ENCODE data around the gene GRIN3B. TPM values are rescaled to one million over a fixed set of nuclear protein-coding genes. Genes with fewer than 3 reads are reported as not detected.
"Not testable (repeated sequence)": the region's sequence is repeated elsewhere in the genome, so short reads cannot be mapped to it uniquely, and the experiment has no call there.

The GRIN3B gene, protein sequence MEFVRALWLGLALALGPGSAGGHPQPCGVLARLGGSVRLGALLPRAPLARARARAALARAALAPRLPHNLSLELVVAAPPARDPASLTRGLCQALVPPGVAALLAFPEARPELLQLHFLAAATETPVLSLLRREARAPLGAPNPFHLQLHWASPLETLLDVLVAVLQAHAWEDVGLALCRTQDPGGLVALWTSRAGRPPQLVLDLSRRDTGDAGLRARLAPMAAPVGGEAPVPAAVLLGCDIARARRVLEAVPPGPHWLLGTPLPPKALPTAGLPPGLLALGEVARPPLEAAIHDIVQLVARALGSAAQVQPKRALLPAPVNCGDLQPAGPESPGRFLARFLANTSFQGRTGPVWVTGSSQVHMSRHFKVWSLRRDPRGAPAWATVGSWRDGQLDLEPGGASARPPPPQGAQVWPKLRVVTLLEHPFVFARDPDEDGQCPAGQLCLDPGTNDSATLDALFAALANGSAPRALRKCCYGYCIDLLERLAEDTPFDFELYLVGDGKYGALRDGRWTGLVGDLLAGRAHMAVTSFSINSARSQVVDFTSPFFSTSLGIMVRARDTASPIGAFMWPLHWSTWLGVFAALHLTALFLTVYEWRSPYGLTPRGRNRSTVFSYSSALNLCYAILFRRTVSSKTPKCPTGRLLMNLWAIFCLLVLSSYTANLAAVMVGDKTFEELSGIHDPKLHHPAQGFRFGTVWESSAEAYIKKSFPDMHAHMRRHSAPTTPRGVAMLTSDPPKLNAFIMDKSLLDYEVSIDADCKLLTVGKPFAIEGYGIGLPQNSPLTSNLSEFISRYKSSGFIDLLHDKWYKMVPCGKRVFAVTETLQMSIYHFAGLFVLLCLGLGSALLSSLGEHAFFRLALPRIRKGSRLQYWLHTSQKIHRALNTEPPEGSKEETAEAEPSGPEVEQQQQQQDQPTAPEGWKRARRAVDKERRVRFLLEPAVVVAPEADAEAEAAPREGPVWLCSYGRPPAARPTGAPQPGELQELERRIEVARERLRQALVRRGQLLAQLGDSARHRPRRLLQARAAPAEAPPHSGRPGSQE
- not detected for total RNA-seq
- long read RNA-seq = 0 reads

DNA sequence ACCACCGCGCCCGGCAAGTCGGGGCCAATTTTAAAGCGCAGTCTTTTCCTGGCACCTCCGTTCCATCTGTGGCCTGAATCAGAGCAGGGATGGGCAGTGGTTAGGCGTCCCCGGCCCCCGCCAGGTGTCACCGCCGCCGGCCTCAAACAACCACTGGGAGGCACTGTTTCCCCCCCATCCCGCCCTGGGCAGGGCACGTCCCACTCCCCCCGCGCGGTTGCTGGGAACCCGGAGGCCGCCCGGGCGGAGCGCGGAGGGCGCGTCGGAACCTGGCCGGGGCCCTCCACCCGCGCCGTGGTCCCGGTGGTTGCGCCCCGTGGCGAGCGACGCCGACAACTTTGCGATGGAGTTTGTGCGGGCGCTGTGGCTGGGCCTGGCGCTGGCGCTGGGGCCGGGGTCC lies at the start of gene GRIN3B:
Gene GRIN3B (plus strand): TSS at position 325 of the 400 bp plus-strand sequence. CDS start 19 bp downstream, at position 344.
- ATAC-seq = peak; percentile 58
- peak; percentile 63 to 74 for DNase-seq

DNA sequence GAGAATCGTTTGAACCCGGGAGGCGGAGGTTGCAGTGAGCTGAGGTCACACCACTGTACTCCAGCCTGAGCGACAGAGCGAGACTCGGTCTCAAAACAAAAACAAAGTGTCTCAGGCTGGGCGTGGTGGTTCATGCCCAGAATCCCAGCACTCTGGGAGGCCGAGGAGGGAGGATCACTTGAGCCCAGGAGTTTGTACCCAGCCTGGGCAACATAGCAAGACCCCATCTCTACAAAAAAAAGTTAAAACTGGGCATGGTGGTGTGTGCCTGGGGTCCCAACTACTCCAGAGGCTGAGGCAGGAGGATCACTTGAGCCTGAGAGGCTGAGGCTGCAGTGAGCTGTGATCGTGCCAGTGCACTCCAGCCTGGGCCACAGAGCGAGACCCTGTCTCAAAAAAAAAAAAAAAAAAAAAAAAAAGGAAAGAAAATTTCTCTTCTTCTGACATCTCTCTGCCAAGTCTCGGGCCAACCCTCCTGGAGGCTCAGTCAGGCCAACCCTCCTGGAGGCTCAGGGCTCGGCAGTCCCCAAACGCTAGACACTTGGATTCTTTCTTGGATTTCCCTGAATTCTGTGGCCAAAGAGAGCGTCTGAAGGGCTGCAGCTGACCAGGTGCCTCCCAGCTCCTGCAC lies 48.1 kb upstream of the GRIN3B start:
- DNase-seq = no peak
- no peak for ATAC-seq
- intact Hi-C loops (cut with DNase I, micrococcal nuclease) = no loop called here

More for the DNA sequence above, at the start of gene GRIN3B:
- intact Hi-C loops (cut with DNase I, micrococcal nuclease) = no loop called here

DNA sequence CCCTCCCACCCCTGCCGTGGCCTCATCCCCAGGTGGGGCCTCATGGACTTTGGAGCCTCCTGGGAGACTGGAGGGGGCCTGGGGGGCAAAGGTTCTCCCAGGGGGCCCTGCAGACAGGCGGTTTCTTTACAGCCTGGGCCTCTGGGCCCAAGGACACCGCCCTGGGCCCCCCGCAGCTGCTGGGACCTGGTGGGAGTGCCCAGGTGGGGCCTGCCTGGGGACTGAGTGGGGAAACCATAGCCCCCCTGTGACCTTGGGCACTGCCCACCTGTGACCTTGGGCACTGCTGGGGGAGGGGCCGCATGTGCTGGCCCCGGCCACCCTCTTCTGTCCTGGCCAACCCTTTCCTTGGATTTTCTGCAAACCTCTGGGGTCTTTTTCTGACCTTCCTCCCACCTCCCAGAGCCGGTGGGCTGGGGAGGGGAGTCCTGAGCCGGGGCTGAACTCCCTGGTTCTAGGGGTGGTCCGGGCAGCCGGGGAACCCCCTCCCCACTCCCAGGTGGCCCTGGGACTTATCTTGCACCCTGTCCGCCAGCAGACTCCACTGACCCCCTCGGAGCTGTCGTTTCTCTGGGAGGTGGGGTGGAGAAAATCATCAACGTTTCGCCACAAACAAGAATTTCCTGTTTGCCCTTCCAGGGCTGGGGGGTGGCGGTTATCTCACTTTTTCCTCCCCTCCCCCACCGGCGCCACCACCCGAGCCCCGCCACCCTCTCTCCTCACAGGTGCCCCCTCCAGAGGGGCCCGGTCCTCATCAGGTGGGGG lies 47.4 kb upstream of the GRIN3B start:
- ATAC-seq = peak; percentile 79
- DNase-seq = peak in 1 of 2 donors; percentile 58

DNA sequence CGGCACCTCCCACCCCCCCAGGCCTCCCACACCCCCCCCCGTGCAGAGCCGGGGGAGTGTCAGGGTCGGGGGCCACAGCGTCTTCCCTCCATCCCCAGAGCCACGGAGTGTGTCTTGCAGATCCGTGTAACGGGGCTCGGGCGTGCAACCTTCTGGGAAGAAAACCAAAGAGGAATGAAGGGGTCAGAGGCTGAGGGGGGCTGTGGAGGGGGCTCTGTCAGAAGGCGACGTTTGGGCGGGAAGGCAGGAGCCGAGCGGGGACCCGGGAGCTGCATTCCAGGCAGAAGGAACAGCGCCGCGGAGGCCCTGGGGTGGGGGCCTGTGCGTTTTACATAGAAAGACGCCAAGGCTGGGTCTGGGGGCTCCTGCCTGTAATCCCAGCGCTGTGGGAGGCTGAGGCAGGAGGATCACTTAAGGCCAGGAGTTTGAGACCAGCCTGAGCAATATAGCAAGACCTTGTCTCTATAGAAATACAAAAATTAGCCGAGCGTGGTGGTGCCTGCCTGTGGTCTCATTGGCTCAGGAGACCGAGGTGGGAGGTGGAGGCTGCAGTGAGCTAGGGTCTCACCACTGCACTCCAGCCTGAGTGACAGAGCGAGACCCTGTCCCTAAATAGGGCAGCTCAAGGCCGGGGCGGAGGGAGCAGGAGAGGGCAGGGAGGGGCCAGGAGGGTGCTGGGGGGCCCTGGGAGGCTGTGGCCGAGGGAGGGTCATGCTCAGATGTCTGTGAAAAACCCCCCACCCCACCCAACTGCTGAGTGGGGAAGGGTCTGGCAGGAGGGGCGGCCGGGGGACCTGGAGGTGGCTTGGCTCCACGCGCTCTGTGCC lies 46.6 kb upstream of the GRIN3B start:
- ATAC-seq (no peak), DNase-seq (no peak)
- intact Hi-C loops (cut with DNase I, micrococcal nuclease) = no loop called here

More for the DNA sequence above, 47.4 kb upstream of the GRIN3B start:
- intact Hi-C loops (cut with DNase I, micrococcal nuclease) = no loop called here

DNA sequence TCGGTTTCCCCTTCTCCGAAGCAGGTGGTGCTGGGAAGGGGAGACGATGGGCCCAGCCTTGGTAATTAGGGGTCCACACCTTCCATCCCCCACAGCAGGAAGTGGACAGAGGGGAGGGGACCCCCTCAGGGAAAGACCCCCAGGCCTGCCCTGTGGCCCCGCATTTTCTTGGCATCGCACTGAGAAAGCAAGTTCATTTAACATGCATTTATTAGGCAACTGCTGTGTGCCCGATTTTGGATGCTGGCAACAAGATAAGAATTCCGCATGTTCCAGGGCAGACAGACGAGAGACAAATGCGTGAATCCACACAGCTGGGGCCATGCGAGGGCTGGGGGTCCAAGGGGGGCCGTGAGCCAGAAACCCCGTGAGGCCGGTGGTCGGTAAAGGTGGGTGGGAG lies 45.9 kb upstream of the GRIN3B start:
- DNase-seq = no peak
- ATAC-seq = no peak

DNA sequence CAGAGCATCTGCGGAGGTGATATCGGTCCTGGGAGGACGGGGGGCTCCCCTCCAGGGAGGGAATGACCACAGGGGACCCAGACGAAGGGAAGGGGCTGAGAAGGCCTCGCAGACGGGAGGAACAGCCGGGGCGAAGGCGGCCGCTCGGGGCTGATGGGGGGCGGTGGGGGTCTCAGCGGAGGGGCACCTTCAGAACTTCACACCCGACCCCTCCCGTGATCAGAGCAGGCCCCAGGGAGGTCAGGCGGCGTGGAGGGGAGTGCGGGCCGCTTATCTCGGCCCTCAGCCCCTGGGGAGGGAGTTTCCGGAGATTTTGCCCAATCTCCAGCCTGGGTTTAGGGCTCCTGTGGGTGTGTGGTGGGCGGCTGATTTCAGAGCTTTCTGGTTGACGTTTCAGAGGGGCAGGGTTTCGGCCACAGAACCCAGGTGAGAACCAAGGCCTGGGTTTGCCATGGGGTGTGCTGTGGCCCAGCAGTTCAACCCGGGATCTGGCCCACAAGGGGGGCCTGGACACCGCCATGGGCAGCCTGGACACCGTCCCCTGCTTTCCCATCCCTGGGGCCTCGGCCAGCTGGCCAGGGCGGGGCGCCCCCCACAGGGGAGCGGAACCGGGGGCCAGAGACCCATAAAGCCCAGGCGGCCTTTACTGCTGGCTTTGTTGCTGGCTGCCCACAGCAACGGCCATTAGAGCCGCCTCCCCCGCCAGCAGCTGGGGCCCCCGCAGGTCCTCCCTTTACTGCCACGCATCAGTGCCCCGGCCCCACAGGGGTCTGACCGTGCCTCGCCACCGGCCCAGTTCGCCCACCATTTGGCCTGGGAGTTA lies 45.3 kb upstream of the GRIN3B start:
- no peak for DNase-seq
- intact Hi-C loops (cut with DNase I, micrococcal nuclease) = no loop called here
- ATAC-seq = no peak

More for the DNA sequence above, 45.9 kb upstream of the GRIN3B start:
- intact Hi-C loops (cut with DNase I, micrococcal nuclease) = no loop called here

DNA sequence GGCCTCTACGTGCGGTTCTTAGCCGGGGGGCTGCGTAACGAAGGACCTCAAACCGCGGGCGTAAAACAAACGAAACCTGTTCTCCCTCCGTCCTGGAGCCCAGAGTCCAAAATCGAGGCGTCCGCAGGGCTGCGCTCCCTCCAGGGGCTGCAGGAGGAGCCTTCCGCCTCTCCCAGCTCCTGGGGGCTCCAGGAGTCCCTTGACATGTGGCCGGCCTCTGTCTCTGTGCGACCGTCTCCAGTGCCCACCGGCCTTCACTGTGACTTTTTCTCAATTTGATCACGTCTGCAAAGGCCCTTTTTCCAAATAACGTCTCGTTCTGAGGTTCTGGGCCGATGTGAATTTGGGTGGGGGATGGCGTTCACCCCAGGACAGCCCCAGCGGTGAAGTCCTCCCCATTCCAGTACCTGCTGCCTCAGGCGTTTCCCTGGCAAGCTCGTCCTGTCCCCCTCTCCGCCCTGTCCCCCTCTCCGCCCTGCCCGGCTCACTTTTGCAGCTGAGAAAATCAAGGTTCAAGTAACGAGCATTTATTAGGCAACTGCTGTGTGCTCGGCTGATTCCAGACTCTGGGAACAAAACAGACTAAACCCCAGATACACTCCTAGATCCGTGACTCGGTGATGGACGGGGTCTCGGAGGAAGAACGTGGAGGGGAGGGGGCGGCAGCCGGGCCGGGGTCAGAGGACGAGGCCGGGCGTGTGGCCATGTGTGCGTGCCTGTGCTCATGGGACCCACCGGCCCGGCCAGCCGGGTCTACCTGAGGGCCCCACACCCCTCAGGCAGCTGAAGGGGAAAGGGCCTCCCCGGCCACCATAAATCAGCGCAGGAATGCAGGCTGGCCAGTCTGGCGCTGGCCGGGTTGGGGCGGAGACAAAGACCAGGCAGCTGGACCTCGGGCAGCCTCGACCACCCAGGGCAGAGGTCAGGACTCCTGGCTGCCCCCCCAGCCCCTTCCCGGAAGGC lies 44.1 kb upstream of the GRIN3B start:
- DNase-seq = no peak
- intact Hi-C loops (cut with DNase I, micrococcal nuclease) = no loop called here
- peak; percentile 28 for ATAC-seq

DNA sequence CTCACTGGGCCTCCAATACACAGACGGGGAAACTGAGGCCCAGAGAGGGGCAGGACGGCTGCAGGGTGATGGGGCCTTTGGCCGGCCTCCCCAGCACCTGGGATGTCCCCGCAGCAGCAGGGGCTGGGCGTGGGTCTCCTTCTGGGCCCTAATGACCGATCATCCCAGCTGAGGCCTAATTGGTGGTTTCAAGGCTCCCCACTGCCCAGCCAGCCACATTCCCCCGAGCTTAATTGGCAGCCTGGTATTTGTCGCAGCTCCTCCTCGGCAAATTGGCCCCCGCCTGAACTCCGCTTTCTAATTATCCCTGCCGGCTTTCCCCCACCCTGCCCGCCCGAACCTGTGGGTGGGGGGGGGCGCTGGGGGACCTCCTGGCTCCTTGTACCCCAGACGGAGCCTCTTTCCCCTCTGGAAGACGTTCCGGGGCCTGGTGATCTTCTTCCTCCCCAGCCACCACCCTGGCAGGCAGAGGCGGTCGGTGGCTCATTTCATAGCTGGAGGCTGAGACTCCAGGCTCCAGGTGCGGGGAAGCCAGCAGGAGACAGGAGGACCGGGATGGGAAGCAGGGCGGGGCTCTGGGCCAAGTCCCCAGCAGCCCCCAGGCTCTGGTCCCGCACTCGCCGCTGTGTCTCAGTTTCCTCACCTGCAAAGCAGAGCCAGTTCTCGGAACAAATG lies 43.3 kb upstream of the GRIN3B start:
- intact Hi-C loops (cut with DNase I, micrococcal nuclease) = no loop called here
- peak; percentile 18 for ATAC-seq
- no peak for DNase-seq

DNA sequence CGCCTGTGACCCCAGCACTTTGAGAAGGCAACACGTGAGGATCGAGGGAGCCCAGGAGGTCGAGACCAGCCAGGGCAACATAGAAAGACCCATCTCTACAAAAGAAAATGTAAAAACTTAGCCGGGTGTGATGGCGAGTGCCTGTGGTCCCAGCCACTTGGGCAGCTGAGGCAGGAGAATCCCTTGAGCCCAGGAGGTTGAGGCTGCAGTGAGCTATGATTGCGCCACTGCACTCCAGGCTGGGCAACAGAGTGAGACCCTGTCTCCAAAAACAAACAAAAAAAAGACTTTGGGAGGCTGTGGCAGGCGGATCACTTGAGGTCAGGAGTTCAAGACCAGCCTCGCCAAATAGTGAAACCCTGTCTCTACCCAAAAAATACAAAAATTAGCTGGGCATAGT lies 42.6 kb upstream of the GRIN3B start:
- intact Hi-C loops (cut with DNase I, micrococcal nuclease); ATAC-seq; DNase-seq: not testable (repeated sequence)

DNA sequence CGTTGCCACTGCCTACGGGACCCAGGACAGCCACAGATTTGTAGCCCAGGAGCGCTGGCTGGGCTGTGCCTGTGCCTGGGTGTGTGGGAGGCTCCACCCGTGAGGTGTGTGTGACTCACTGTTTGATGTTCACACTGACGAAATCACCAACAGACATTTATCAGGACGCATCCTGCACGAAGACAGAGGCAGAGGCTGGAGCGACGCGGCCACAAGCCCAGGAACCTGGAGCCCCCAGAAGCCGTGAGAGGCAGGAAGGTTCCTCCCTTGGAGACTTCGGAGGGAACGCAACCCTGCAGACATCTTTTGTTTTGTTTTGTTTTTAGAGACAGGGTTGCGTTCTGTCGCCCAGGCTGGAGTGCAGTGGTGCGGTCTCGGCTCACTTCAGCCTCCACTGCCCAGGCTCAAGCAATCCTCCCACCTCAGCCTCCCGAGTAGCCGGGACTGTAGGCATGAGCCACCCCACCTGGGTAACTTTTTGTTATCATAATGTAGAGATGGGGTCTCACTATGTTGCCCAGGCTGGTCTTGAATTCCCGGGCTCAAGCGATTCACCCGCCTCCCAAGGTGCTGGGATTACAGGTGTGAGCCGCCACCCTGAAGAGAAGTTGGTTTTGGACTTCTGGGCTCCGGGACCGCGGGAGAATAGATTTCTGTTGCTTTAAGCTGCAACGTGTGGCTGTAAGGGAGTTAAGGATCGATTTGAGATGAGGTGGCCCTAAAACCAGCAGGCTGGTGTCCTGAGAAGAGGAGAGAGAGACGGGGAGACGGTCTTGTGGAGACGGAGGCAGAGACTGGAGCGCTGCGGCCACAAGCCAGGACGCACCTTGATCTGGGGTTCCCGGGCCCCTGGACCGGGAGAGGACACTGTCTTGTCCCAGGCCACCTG lies 41.0 kb upstream of the GRIN3B start:
- intact Hi-C loops (cut with DNase I, micrococcal nuclease) = no loop called here
- ATAC-seq (peak; percentile 52), DNase-seq (no peak)

DNA sequence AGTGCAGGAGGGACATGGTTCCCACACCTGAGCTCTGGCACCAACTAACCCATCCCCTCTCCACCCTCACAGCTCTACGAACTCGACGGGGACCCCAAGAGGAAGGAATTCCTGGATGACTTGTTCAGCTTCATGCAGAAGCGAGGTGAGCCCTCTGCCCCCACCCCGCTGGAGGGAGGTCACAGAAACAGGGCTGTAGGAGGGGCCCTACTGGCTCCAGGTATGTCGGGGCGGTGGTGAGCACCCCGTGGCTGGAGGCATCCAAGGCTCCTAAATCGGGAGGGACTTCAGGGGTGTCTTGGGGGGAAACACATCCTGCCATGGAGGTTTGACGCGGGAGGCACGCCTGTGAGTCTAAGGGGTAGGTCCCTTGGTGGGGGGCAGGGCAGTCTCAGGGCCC lies 40.2 kb upstream of the GRIN3B start:
- ATAC-seq (no peak), DNase-seq (no peak)
- intact Hi-C loops (cut with DNase I, micrococcal nuclease) = no loop called here

DNA sequence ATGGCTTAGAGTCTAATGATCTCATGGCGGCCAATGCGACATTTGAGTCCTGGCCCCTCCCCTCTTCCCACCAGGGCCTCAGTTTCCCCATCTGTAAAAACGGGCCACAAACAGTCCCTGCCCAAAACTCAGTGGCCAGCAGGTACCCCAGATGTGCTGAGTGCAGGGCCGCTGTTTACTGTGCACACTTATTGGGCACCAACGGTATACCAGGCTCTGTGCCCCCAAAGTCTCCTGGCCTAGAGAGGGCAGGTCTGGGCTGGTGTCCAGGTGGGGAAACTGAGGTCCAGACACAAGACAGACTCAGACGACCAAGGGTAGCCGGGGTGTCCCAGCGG lies 39.6 kb upstream of the GRIN3B start:
- intact Hi-C loops (cut with DNase I, micrococcal nuclease) = no loop called here

DNA sequence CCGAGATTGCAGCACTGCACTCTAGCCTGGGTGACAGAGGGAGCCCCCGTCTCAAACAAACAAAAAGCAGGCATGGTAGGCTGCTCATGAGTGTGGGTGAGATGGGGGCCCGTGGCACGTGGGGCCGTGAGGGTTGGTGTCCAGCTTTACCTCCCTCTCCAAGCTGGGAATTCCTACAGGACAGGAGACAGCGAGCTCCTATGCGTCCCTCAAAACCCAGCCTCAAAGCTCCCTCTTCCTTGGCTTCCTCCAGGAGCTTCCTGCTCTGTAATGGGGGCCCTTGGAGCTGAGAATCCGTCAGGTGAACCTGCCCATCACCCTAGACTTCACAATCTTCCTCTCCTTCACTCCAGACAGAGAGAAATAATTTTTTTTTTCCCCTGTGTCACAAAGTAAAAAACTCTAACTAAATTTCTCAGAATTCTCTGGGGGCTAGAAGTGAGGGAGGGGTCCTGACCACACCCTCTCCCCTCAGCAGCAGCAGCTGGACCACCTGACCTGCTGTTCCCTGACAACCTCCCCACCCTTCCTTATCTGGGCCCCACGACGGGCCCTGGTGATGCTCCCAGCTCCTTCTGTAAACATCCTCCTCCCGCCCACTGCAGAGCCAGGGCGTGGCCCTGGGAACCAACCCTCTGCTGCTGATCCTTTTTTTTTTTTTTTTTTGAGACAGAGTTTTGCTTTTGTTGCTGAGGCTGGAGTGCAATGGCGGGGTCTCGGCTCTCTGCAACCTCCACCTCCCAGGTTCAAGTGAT lies 38.2 kb upstream of the GRIN3B start:
- DNase-seq (peak; percentile 73 to 75), ATAC-seq (peak; percentile 91)
- intact Hi-C loops (cut with DNase I, micrococcal nuclease) = no loop called here

More for the DNA sequence above, 39.6 kb upstream of the GRIN3B start:
- DNase-seq = no peak
- ATAC-seq = no peak

Measured in left colon (tissue), 2 donors.